ENCODE results near the gene NUP88. TPM values are rescaled to one million over a fixed set of nuclear protein-coding genes. Genes with fewer than 3 reads are reported as not detected.

Gene NUP88
- total and polyA plus RNA-seq, 2 donors (not counting 3 experiments of a cell fraction or from before 2014, with no cell fraction given), result 52.5 to 95.8 TPM

GRCh38 chr17:5422505-5422904 is 3.0 kb upstream of the NUP88 start:
- POLR2A ChIA-PET, result no interaction called here
- Histone ChIP-seq H4K20me1 (replicated peaks; ENCODE audit: control insufficient read depth, extremely low read depth, insufficient read depth, low read length) (no peaks in the 10 kb centered on the region), H3K4me2 (ENCODE audit: insufficient read depth, low read length) (no peak overlapping the region), H3K79me2 (ENCODE audit: control insufficient read depth, insufficient read depth, low read length) (peaks cover 37% of the 10 kb centered on the region), H3K36me3 (ENCODE audit: control insufficient read depth in 2 of 2, extremely low read depth in 1 of 2, insufficient read depth in 2 of 2, low read length in 2 of 2) (peaks cover 22% of the 10 kb centered on the region in 2 experiments), H3K9ac (replicated peaks; ENCODE audit: extremely low read depth, insufficient read depth, low read length) (no peak overlapping the region), H3K4me3 (replicated peaks in 1 of 3; ENCODE audit: insufficient read depth in 1 of 3, low read depth in 1 of 3, low read length in 3 of 3) (no peak overlapping the region), H3K27ac (ENCODE audit: insufficient read depth, low read depth, low read length) (no peak overlapping the region), H3K27me3 (ENCODE audit: control insufficient read depth in 2 of 2, insufficient read depth in 2 of 2, low read length in 2 of 2) (no peaks in the 10 kb centered on the region), H3K4me1 (ENCODE audit: control insufficient read depth, extremely low read depth, insufficient read depth, low read length) (peaks cover 13% of the 10 kb centered on the region), H2AFZ (ENCODE audit: low read depth, low read length) (no peak overlapping the region), H3K9me1 (replicated peaks; ENCODE audit: control insufficient read depth, extremely low read depth, insufficient read depth, low read length) (no peaks in the 10 kb centered on the region), H3K9me3 (replicated peaks; ENCODE audit: control insufficient read depth, insufficient read depth, low read length) (no peaks in the 10 kb centered on the region)
- intact Hi-C loops (cut with micrococcal nuclease), result no loop called here
- CTCF ChIA-PET, result interaction anchor here (0.8 to 3.7 kb wide), 2 partner anchors 11 to 17 kb away, joined by 3 to 22 read pairs; partner anchors contain the start of gene C1QBP
- DNase-seq (ENCODE audit: low read depth, low spot score) (no peak), FAIRE-seq (no peak)
- BruUV-seq (replicated peaks), result no TSS peak
- dilution Hi-C loops (cut with MboI; ENCODE audit: extremely low pct_ligation_motif_present, low sequenced_read_pairs), result no loop called here
- TF ChIP-seq POLR2A (IDR thresholded peaks at IDR 0.05; ENCODE audit: low read depth, low read length), result no peak
- TF ChIP-seq FOS (IDR thresholded peaks at IDR 0.05; ENCODE audit: borderline replicate concordance, insufficient read depth, low read length), result peak; percentile 18
- TF ChIP-seq POLR2AphosphoS5 (IDR thresholded peaks at IDR 0.05; ENCODE audit: insufficient read depth, low read depth, low read length), result no peak

GRCh38 chr17:5419959-5420653 is 644 bp upstream of the NUP88 start, which contains the start of gene RPAIN:
RPAIN (plus strand) TSS chr17:5420182; CDS start chr17:5420211, 29 bp downstream.
- TSS peak; percentile 57 for BruUV-seq (replicated peaks)

More at GRCh38 chr17:5419959-5420653, 644 bp upstream of the NUP88 start, which contains the start of gene RPAIN:
- Histone ChIP-seq H3K9me1 (replicated peaks; ENCODE audit: control insufficient read depth, extremely low read depth, insufficient read depth, low read length) (no peaks in the 10 kb centered on the region), H3K4me1 (ENCODE audit: control insufficient read depth, extremely low read depth, insufficient read depth, low read length) (peaks cover 13% of the 10 kb centered on the region), H3K9ac (replicated peaks; ENCODE audit: extremely low read depth, insufficient read depth, low read length) (peak within 1 kb of the TSS; percentile 91), H3K36me3 (ENCODE audit: control insufficient read depth in 2 of 2, extremely low read depth in 1 of 2, insufficient read depth in 2 of 2, low read length in 2 of 2) (peaks cover 12 to 13% of the 10 kb centered on the region in 2 experiments), H3K4me2 (ENCODE audit: insufficient read depth, low read length) (peak within 1 kb of the TSS; percentile 95), H4K20me1 (replicated peaks; ENCODE audit: control insufficient read depth, extremely low read depth, insufficient read depth, low read length) (no peaks in the 10 kb centered on the region), H3K9me3 (replicated peaks; ENCODE audit: control insufficient read depth, insufficient read depth, low read length) (no peaks in the 10 kb centered on the region), H3K27ac (ENCODE audit: insufficient read depth, low read depth, low read length) (peak within 1 kb of the TSS; percentile 79), H3K4me3 (replicated peaks in 1 of 3; ENCODE audit: insufficient read depth in 1 of 3, low read depth in 1 of 3, low read length in 3 of 3) (peak within 1 kb of the TSS; percentile 75 to 94 (median 89)), H3K27me3 (ENCODE audit: control insufficient read depth in 2 of 2, insufficient read depth in 2 of 2, low read length in 2 of 2) (no peaks in the 10 kb centered on the region), H2AFZ (ENCODE audit: low read depth, low read length) (peak within 1 kb of the TSS; percentile 88), H3K79me2 (ENCODE audit: control insufficient read depth, insufficient read depth, low read length) (peaks cover 53% of the 10 kb centered on the region)
- no peak for DNase-seq (ENCODE audit: low read depth, low spot score)
- FAIRE-seq, result no peak
- ChIA-PET POLR2A (interaction anchor here (0.6 to 1.3 kb wide), 3 partner anchors 19 to 66 kb away, joined by 4 to 9 read pairs (median 4); partner anchors contain the start of genes C1QBP, DERL2 and MIS12), CTCF (interaction anchor here (1.3 kb wide), 1 partner anchor 19 kb away, joined by 27 read pairs; the partner anchor contains the start of gene C1QBP)
- intact Hi-C loops (cut with micrococcal nuclease) (loop anchor here (1.0 to 5.0 kb wide), 4 partner anchors 19 to 173 kb away; partner anchors contain the start of genes C1QBP, DERL2, MIS12 and RABEP1), dilution Hi-C loops (cut with MboI; ENCODE audit: extremely low pct_ligation_motif_present, low sequenced_read_pairs) (no loop called here)
- no peak for TF ChIP-seq FOS (IDR thresholded peaks at IDR 0.05; ENCODE audit: borderline replicate concordance, insufficient read depth, low read length)
- TF ChIP-seq CTCF (IDR thresholded peaks at IDR 0.05; ENCODE audit: extremely low read depth in 1 of 2, insufficient read depth in 1 of 2, low read depth in 1 of 2, low read length in 2 of 2), result no peak
- peak; percentile 89 for TF ChIP-seq POLR2A (IDR thresholded peaks at IDR 0.05; ENCODE audit: low read depth, low read length)
- TF ChIP-seq MAX (IDR thresholded peaks at IDR 0.05; ENCODE audit: insufficient read depth, insufficient read length), result peak; percentile 36
- TF ChIP-seq EZH2 (IDR thresholded peaks at IDR 0.05; ENCODE audit: borderline replicate concordance, low read depth, low read length, severe bottlenecking), result no peak
- TF ChIP-seq POLR2AphosphoS5 (IDR thresholded peaks at IDR 0.05; ENCODE audit: insufficient read depth, low read depth, low read length), result peak; percentile 65
- no peak for TF ChIP-seq JUN (IDR thresholded peaks at IDR 0.05; ENCODE audit: borderline replicate concordance, insufficient read depth, insufficient read length, low read depth)
- TF ChIP-seq MYC (IDR thresholded peaks at IDR 0.05; ENCODE audit: low read depth, low read length), result peak; percentile 96
- no peak for TF ChIP-seq GATA2 (IDR thresholded peaks at IDR 0.05; ENCODE audit: insufficient read depth, insufficient read length, low read depth, low read length)
